Measurements from ENCODE around the gene RNF187. TPM values are rescaled to one million over a fixed set of nuclear protein-coding genes. Genes with fewer than 3 reads are reported as not detected.

The RNF187 gene
- total RNA-seq, 1 experiment from 2014 or later: 137 TPM

GRCh38 chr1:228477263-228477662 lies 9.9 kb upstream of the RNF187 start (continued):
- TF ChIP-seq, protein P1, sequence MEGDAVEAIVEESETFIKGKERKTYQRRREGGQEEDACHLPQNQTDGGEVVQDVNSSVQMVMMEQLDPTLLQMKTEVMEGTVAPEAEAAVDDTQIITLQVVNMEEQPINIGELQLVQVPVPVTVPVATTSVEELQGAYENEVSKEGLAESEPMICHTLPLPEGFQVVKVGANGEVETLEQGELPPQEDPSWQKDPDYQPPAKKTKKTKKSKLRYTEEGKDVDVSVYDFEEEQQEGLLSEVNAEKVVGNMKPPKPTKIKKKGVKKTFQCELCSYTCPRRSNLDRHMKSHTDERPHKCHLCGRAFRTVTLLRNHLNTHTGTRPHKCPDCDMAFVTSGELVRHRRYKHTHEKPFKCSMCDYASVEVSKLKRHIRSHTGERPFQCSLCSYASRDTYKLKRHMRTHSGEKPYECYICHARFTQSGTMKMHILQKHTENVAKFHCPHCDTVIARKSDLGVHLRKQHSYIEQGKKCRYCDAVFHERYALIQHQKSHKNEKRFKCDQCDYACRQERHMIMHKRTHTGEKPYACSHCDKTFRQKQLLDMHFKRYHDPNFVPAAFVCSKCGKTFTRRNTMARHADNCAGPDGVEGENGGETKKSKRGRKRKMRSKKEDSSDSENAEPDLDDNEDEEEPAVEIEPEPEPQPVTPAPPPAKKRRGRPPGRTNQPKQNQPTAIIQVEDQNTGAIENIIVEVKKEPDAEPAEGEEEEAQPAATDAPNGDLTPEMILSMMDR (IDR thresholded peaks at IDR 0.05 in 2 of 3, conservative IDR thresholded peaks at IDR 0.05 in 1 of 3; ENCODE audit: borderline replicate concordance in 1 of 3, insufficient read depth in 1 of 3, low read depth in 2 of 3, low read length in 2 of 3): no peak
- no peak for TF ChIP-seq SP1 (IDR thresholded peaks at IDR 0.05; ENCODE audit: low read depth)

DNA sequence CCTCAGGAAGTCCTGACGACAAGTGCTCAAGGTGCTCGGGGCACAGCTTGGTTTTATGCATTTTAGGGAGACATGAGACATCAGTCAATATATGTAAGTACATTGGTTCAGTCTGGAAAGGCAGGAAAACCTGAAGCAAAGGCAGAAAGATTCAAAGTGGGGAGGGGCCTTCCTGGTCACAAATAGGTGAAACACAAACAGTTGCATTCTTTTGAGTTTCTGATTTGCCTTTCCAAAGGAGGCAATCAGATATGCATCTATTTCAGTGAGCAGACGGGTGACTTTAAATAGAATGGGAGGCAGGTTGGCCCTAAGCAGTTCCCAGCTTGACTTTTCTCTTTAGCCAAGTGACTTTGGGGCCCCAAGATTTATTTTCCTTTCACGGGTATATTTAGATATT lies 8.9 kb upstream of the RNF187 start:
- POLR2A ChIA-PET: no interaction called here
- CTCF ChIA-PET: no interaction called here

More for the DNA sequence above, 8.9 kb upstream of the RNF187 start:
- H3K27ac ChIP-seq (ENCODE audit: low read depth, low read length): no peak overlapping the region
- ATAC-seq (no peak), DNase-seq (ENCODE audit: low read depth, low spot score) (no peak)
- H3K9me2 ChIP-seq (ENCODE audit: insufficient read depth): no peaks in the 10 kb centered on the region
- no peaks in the 10 kb centered on the region for H3K79me2 ChIP-seq (ENCODE audit: insufficient read depth, low read length)
- H3K9me3 ChIP-seq (ENCODE audit: control insufficient read depth in 1 of 2, insufficient read depth in 1 of 2, low read depth in 1 of 2, low read length in 2 of 2): no peaks in the 10 kb centered on the region
- TF ChIP-seq SRF (IDR thresholded peaks at IDR 0.05; ENCODE audit: low read depth) (no peak), JUND (IDR thresholded peaks at IDR 0.05) (no peak), POLR2A (IDR thresholded peaks at IDR 0.05; ENCODE audit: borderline replicate concordance, extremely low read depth, insufficient read depth, insufficient read length) (no peak), CBX3 (IDR thresholded peaks at IDR 0.05; ENCODE audit: low read depth) (no peak), EZH2 (IDR thresholded peaks at IDR 0.05) (no peak), YY1 (IDR thresholded peaks at IDR 0.05; ENCODE audit: extremely low read depth, insufficient replicate concordance, low read depth, low read length) (no peak), ZFX (IDR thresholded peaks at IDR 0.05) (no peak)
- TF ChIP-seq, protein P2, sequence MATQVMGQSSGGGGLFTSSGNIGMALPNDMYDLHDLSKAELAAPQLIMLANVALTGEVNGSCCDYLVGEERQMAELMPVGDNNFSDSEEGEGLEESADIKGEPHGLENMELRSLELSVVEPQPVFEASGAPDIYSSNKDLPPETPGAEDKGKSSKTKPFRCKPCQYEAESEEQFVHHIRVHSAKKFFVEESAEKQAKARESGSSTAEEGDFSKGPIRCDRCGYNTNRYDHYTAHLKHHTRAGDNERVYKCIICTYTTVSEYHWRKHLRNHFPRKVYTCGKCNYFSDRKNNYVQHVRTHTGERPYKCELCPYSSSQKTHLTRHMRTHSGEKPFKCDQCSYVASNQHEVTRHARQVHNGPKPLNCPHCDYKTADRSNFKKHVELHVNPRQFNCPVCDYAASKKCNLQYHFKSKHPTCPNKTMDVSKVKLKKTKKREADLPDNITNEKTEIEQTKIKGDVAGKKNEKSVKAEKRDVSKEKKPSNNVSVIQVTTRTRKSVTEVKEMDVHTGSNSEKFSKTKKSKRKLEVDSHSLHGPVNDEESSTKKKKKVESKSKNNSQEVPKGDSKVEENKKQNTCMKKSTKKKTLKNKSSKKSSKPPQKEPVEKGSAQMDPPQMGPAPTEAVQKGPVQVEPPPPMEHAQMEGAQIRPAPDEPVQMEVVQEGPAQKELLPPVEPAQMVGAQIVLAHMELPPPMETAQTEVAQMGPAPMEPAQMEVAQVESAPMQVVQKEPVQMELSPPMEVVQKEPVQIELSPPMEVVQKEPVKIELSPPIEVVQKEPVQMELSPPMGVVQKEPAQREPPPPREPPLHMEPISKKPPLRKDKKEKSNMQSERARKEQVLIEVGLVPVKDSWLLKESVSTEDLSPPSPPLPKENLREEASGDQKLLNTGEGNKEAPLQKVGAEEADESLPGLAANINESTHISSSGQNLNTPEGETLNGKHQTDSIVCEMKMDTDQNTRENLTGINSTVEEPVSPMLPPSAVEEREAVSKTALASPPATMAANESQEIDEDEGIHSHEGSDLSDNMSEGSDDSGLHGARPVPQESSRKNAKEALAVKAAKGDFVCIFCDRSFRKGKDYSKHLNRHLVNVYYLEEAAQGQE (IDR thresholded peaks at IDR 0.05; ENCODE audit: low read depth): no peak
- TF ChIP-seq, protein P3, sequence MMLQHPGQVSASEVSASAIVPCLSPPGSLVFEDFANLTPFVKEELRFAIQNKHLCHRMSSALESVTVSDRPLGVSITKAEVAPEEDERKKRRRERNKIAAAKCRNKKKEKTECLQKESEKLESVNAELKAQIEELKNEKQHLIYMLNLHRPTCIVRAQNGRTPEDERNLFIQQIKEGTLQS (IDR thresholded peaks at IDR 0.05): no peak
- TF ChIP-seq, protein P4, sequence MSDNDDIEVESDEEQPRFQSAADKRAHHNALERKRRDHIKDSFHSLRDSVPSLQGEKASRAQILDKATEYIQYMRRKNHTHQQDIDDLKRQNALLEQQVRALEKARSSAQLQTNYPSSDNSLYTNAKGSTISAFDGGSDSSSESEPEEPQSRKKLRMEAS (IDR thresholded peaks at IDR 0.05): no peak
- no peaks in the 10 kb centered on the region for H3K4me1 ChIP-seq (ENCODE audit: control insufficient read depth in 1 of 2, insufficient read depth in 2 of 2, low read length in 2 of 2)
- no peak overlapping the region for H3K4me2 ChIP-seq (ENCODE audit: low read length)
- H2AFZ ChIP-seq (ENCODE audit: low read depth, low read length, poor library complexity, severe bottlenecking): no peak overlapping the region
- RAD21 ChIA-PET (ENCODE audit: low non-redundant PET in 1 of 2, low total read pairs in 2 of 2, uncharacterized antibody in 2 of 2, unreplicated experiment in 2 of 2): no interaction called here
- intact Hi-C loops (cut with micrococcal nuclease): no loop called here
- no TSS peak for BruUV-seq (replicated peaks)
- H3K36me3 ChIP-seq (ENCODE audit: control insufficient read depth in 1 of 2, insufficient read depth in 2 of 2, low read length in 2 of 2): no peaks in the 10 kb centered on the region
- H3K27me3 ChIP-seq (ENCODE audit: insufficient read depth, low read length): no peaks in the 10 kb centered on the region
- H3K4me3 ChIP-seq (replicated peaks in 1 of 2; ENCODE audit: low read depth in 1 of 2, low read length in 2 of 2): no peak overlapping the region
- no peaks in the 10 kb centered on the region for H4K20me1 ChIP-seq (ENCODE audit: insufficient read depth)
- H3K9ac ChIP-seq (ENCODE audit: low read length): no peak overlapping the region

All from HCT116 (cell line).